Tibial artery (tissue), 4 donors: ENCODE measurements around the gene CAMK2N1.
A peak's percentile ranks its signal among the peaks of the same experiment; 100 is the strongest.
"Not testable (repeated sequence)": the region's sequence is repeated elsewhere in the genome, so short reads cannot be mapped to it uniquely, and the experiment has no call there.

Experiments used
- DNase-seq, 2 donors: peaks; one replicate each; pipeline ENCODE4 v3.0.0-alpha.2; 2019
- H3K27ac ChIP-seq, 2 donors: fragments of 200-600 bp; sonication (generic) in 1 of 2; 1 replicate in 1 of 2; 2 replicates in 1 of 2; pipeline ENCODE4 v1.5.1; 2018 to 2019; ENCODE audit warnings: mild to moderate bottlenecking in 1 of 2
- H3K27me3 ChIP-seq, 2 donors: fragments of 200-600 bp; sonication (generic) in 1 of 2; one replicate each; pipeline versions ENCODE4 v1.5.1 to v1.6.0; 2016 to 2019
- H3K36me3 ChIP-seq, 3 donors: fragments of 200-600 bp; sonication (generic) in 2 of 3; one replicate each; pipeline ENCODE4 v1.5.1; 2016 to 2019; ENCODE audit warnings: mild to moderate bottlenecking in 2 of 3
- H3K4me1 ChIP-seq, 4 donors: fragments of 200-600 bp; sonication (generic) in 2 of 4; 1 replicate in 3 of 4; 2 replicates in 1 of 4; pipeline ENCODE4 v1.5.1; 2016 to 2019
- H3K4me3 ChIP-seq, 2 donors: fragments of 200-600 bp; sonication (generic) in 1 of 2; 1 replicate in 1 of 2; 2 replicates in 1 of 2; pipeline ENCODE4 v1.5.1; 2018 to 2019; ENCODE audit warnings: mild to moderate bottlenecking in 2 of 2
- H3K9me3 ChIP-seq, 3 donors: fragments of 200-600 bp; sonication (generic) in 1 of 3; one replicate each; pipeline ENCODE4 v1.5.1; 2016 to 2019
- CTCF ChIP-seq, 2 experiments: fragments of 200-600 bp in 1 of 2; fragments of 450-650 bp in 1 of 2; IDR thresholded peaks; one replicate each; pipeline ENCODE4 v1.5.1; 2017 to 2019; ENCODE audit warnings: antibody characterized with exemption in 2 of 2, mild to moderate bottlenecking in 1 of 2, moderate library complexity in 1 of 2
- intact Hi-C: fragments of 100-400 bp; cut with DNase I; formaldehyde crosslinking; loops from one replicate; pipeline ENCODE4 v1.15.0; 2023; ENCODE audit warnings: low total_unique reads

CAMK2N1 gene

DNA sequence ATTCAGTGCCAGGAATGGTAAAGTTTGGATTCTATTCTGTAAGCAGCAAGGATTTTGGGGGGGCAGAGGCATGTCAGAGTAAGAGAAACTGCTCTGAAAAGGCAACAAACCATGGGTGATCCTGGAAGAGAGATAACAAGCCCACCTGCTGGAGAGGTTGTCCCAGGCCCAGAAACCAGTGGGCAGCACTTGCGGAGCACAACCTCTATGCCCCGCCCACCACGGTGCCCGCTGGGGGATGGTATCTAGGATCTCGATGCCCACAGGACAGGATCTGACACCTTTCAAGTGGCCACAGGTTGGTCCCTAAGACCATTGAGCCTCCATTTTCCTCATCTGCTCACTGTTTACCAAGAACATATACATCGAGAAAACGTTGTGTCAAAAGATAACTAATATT is 42.2 kb upstream of the CAMK2N1 start:
- intact Hi-C loops, result no loop called here
- no peak for TF ChIP-seq CTCF (IDR thresholded peaks at IDR 0.05)
- no peak for DNase-seq
- H3K27ac ChIP-seq, result no peak overlapping the region
- H3K4me1 ChIP-seq, result no peaks in the 10 kb centered on the region
- no peaks in the 10 kb centered on the region for H3K9me3 ChIP-seq
- no peak overlapping the region for H3K4me3 ChIP-seq
- peaks cover 0 to 49% of the 10 kb centered on the region in 2 donors for H3K27me3 ChIP-seq
- no peaks in the 10 kb centered on the region for H3K36me3 ChIP-seq

GRCh38 chr1:20526267-20526666 is 40.3 kb upstream of the CAMK2N1 start:
- peaks cover 0 to 4% (median 0%) of the 10 kb centered on the region in 4 donors for H3K4me1 ChIP-seq
- no peaks in the 10 kb centered on the region for H3K9me3 ChIP-seq
- H3K27me3 ChIP-seq, result peaks cover 0 to 40% of the 10 kb centered on the region in 2 donors
- intact Hi-C loops, result no loop called here
- H3K4me3 ChIP-seq, result no peak overlapping the region
- no peak overlapping the region for H3K27ac ChIP-seq
- no peaks in the 10 kb centered on the region for H3K36me3 ChIP-seq
- no peak for DNase-seq
- TF ChIP-seq CTCF (IDR thresholded peaks at IDR 0.05), result no peak

DNA sequence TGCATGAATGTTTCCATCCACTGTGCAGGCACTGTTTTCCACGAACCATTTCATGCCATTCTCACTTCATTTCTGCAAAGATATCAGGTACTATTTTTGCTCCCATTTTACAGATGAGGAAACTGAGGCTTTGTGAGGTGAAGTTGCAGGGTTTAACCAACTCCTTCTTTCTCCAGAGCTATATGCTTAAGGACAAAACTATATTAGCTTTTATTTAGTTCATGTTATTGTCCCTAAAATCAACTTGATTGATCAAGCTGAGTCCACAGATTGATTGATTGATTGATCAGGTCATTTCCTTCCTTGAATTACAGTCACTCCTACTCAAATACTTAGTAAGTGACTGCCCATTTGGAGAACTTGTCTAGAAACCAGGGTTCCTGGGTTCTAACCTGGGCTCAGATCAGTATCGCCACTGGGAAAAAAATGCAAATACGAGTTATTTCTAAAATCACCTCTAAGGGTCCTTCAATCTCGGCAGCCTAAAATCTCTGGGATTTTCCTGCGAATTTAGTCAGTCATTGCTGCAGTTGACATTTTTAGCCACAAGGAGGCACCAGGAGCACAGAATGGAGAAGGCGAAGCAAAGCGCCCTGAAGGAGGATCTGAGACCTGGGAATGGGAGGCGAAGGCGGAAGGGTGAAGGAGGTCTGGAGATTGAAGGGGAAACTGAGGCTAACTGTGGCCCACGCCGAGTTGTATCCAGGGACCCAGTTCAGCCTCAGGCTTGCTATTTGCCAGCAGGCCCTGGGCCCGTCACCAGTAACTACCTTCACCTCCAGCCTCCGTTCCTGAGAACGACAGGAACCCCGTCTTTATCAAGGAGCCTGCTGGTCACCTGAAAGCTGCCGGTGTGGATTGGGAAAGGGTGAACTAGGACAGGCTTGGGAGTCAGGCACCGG is 36.2 kb upstream of the CAMK2N1 start:
- DNase-seq, result peak; percentile 74 to 89
- no peak overlapping the region for H3K27ac ChIP-seq
- intact Hi-C loops, result loop anchor here (2.0 kb wide), 1 partner anchor 111 kb away; the partner anchor contains the start of gene PINK1
- H3K4me1 ChIP-seq, result peaks cover 0 to 4% (median 0%) of the 10 kb centered on the region in 4 donors
- no peaks in the 10 kb centered on the region for H3K36me3 ChIP-seq
- peak; percentile 85 to 90 for TF ChIP-seq CTCF (IDR thresholded peaks at IDR 0.05)
- H3K9me3 ChIP-seq, result no peaks in the 10 kb centered on the region
- peaks cover 0 to 17% of the 10 kb centered on the region in 2 donors for H3K27me3 ChIP-seq
- no peak overlapping the region for H3K4me3 ChIP-seq

DNA sequence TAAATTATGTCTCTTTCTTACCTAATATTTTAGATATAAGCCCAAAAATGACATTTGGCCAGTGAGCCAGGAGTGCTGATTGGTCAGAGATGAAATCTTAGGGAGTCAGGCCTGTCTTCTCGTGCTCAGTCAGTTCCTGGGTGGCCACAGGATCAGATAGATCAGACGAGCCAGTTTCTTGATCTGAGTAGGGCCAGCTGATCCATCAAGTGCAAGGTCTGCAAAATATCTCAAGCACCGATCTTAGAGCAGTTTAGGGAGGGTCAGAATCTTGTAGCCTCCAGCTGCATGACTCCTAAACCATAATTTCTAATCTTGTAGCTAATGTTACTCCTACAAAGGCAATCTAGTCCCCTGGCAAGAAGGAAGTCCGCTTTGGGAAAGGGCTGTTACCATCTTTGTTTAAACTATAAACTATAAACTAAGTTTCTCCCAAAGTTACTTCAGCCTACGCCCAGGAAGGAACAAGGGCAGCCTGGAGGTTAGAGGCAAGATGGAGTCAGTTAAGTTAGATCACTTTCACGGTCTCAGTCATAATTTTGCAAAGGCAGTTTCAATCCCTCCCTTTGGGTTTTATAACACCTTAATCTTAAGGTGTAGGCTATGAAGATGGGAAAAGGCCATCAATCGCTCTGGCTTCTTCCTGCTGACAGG is 33.7 kb upstream of the CAMK2N1 start:
- DNase-seq, H3K9me3 ChIP-seq, intact Hi-C loops, H3K36me3 ChIP-seq, H3K4me1 ChIP-seq, H3K4me3 ChIP-seq, H3K27ac ChIP-seq: not testable (repeated sequence)
- peaks cover 0 to 22% of the 10 kb centered on the region in 2 donors for H3K27me3 ChIP-seq

GRCh38 chr1:20511518-20512428 is 25.8 kb upstream of the CAMK2N1 start:
- no peak for DNase-seq
- Histone ChIP-seq H3K36me3 (no peaks in the 10 kb centered on the region), H3K4me1 (peaks cover 0 to 12% (median 7%) of the 10 kb centered on the region in 4 donors), H3K9me3 (no peaks in the 10 kb centered on the region), H3K27ac (no peak overlapping the region), H3K27me3 (peaks cover 0 to 35% of the 10 kb centered on the region in 2 donors), H3K4me3 (no peak overlapping the region)
- no peak for TF ChIP-seq CTCF (IDR thresholded peaks at IDR 0.05)
- intact Hi-C loops, result no loop called here
